HG03442 (cell line): Measurements from ENCODE around the gene ZEB2.

Source experiments
- ATAC-seq: cut with Tn5 transposase; IDR thresholded peaks from one replicate; pipeline ENCODE4 v1.9.1; 2021; ENCODE audit warnings: mild to moderate bottlenecking, moderate library complexity; ENCODE audit not compliant: unreplicated experiment

ZEB2 gene

DNA sequence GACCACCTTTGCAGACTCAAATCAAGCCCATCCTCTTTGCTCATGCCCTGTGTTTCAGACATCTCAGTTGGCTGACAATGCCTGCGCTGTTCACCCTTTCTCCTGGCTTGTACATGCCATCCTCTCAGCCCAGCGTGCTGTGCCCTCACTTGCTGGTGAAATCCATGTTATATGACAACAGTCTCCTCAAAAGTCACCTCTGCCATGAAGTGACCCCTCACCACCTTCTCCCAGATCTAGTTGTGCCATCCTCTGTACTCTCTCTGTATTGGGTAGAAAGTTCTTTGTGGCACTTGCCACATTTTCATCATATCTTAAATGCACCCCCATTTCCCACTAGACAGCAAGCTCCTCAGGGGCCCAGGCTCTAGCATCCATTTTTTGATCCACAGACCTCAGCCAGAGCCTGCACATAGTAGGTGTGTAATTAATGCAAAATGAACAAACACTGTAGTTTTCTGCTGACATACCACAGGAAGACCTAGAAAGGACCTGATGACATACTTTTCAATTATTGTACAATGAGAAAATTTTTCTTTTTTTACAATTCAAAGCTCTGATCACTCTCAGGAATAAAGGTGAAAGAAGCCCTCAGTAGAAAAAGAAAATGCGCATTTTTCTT lies 22.8 kb downstream of the ZEB2 start:
- no peak for ATAC-seq

DNA sequence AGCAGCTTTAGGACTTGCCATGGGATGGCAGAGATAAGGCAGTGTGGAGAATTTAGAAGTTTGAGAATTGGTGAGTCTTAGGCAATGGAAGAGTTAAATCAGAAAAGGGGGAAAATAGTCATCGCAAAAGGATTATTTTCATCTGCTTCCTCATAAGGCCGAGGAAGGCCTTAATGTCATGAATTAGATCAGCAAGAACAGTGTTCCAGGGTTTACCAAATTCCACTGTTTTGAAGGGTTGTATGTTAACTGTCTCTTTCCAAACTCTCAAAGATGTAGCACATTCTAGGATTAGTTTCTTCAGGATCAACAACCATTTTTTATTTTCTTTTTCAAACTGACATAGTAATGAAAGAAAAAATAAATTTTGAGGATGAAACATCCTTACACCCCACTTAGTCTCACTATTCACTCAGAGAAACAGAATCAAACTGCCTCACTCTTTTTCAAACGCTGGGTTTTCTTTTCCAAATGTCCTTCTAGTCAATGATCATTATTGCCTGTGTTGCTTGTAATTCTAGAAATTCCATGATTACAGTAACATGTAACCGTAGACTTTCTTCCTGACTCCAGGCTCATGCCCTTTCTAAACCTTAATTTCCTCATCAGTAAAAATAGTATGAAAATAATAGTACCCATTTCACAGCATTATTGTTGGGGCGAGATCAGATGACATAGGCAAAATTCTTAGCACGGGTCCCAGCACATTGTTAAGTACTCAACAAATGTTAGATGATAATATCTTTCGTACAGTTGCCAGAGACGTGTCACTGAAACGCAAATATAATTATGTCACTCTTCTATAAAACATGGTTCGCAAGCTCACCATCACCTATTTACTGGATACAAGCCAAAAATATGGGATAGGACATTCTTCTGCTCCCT lies 23.6 kb downstream of the ZEB2 start:
- ATAC-seq = no peak

DNA sequence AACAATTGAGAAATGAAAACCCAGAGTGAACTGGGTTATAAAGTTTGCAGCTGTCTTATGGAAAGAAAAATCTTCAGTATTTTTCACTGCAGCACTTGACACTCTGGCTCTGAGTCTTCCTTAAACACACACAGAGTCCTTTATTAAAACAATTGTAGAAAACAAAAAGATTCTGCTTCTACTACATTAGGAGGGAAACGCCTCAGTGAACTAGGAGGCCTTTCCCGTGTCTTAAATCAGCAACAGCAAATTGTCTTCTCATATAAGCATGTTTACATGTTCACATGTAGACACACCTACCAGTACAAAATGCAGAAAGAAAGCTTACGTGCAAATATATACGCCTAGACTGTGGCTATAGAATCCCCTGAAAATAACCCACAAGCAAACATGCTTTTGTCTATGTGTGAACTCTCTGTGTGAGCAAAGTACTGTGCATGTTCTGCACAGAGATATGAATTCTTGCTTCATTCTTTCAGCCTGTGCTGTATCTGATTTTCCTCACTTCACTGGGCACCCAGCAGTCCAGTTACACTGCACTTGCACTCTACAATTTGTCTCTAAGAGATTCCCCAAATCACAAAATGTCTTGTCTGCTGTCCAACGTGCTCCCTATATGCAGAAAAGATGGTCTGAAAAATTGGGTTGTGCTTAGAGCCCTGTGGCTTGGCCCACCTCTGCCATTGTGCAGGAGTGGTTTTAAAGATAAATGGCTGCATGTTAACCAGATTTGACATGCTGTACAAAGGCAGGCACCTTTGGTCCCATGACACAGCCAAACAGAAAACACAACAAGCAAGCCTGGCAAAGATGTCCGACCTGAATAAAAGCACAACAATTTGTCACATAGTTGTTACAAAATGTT lies 24.5 kb downstream of the ZEB2 start:
- no peak for ATAC-seq

DNA sequence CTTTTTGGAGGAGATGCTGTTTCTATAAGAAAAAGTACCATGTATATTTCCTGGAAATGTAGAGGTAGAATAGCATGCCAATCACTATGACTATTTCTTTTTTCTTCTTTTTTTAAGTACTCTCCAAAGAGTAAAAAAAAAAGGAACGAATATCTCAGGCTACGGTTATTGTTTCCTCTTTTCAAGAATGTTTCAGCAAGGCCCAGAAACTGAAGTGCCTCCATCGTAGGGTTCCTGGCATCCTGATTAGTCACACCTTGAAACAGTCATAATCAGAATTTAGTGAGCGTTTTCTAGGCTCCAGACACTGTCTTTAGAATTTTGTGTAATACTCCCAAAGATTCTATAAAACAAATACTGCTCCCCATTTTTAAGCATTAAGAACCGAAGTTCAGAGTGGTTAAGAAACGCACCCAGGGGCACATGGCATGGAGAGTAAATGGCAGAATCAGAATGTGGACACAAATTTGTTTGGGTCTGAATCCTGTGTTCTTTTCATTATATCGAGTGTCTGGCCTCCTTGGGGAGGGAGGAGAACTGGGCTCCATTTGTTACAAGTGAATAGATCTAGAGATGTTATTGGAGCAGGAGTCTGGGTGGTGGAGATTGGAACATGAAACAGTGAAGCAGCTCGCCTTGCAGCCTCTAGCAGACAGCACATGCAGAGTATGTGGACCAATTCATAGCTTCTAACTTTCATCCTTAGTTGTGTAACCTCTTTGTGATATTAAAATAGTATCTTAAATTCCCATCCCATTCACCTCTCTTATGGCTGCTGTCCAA lies 26.7 kb downstream of the ZEB2 start:
- no peak for ATAC-seq

DNA sequence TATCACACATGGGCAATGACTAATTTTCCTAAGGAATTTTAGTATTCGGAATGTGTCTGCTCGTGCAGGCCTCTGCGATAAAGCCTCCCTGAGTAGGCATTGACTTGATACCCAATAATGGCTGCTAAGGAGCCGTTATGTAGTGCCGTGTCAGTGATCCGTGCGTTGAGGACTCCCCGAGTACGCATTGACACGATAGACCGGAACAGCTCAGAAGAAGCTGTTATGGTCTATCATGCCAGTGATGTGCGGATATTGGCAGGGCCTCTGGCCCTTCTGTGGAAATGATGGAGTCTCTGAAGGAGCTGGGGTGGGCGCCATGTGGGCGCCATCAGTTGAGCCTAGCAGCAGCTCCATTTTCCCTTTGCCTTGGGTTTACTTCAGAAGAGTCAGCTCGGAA lies 29.1 kb downstream of the ZEB2 start:
- no peak for ATAC-seq

DNA sequence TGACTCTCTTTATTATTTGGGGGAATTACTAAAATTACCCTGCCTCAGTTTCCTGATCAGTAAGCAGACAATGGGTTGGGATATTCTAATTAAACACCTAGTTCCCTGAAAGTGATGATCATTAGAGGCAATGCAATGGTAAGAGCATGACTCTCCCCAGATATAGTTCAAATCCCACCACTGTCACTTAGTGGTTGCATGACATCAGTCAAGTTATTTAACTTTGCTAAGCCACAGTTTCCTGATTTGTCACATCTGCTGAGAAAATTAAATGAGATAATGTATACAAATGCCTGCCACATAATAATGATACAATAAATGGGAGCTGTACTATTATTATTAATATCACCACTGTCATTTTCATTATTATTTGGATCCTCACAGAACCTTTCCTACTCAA lies 29.9 kb downstream of the ZEB2 start:
- ATAC-seq = no peak

DNA sequence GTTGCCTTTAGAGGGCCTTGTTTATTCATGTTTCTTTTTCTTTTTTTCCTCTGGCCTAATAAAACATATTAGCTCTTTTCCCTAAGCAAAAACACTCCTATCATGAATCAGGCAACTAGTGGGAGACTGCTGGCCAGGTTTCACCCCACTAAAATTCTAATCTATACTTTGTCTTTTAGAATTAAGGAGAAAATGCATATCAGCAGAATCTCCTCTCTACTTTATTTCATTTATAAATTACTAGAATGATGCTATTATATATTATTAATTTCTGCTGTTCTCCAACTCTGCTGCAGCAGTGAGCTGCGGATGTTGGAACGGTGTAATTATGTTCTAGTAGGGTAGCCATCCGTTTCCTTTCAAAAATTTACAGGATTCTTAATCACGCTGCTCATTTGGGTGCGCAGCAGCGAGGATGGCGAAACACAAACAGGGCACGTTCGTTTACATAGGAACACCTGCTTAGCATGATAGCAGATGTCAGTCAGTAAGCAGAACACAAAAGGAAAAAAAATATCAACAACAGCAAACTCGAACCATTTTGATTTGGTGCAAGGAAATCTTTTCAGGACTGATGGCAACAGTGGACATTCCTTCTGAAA lies 30.5 kb downstream of the ZEB2 start:
- ATAC-seq = no peak

DNA sequence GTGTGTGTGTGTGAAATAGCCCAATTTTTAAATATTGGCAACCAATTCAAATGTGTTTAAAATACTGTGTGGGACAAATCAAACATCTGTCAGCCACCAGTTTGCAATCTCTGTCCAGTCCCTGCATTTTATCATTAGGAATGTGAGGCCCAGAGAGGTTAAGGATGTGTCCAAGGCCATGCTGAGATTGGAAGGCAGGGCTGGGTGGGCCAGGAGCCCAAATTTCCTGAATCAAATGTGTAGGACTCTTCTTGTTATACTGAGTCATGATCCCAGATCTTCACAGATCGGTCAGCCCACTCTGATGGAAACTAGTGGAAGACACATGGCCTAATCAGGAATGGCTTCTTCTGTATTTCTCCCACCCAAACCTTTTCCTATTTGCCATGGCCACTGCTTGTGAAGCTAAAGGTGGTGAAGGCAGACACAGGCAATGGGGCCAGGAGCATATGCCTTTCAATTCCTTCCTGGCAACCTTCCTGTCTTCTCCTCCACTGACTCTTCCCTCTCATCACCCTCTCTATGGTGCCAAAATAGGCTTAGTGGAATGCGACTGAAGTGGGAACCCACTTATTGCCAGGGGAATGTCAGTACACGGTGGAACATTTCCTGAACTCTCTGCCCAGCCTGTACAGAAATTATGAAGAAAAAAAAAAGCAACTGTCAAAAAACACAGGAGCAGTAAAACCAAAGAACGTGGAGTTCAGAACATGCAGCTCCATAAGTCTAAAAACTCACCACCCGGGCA lies 35.5 kb downstream of the ZEB2 start:
- ATAC-seq = no peak

DNA sequence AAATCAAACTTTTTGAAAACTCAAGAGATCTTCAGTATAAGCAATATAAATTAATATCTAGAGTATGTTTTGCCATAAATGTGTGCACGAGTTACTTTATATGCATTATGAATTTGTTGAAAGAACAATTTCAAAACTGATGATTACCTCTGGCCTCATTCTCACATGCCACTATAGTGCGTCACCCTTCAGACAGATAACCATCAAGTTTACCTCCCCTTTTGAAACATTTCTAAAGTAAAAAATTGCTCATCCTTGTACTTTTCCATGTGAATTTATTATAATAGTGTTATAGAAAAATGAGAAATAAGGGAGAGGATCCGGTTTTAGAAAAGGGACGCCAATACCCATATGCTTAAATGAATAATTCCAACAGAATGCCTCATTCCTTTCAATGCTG lies 38.3 kb downstream of the ZEB2 start:
- ATAC-seq = no peak

DNA sequence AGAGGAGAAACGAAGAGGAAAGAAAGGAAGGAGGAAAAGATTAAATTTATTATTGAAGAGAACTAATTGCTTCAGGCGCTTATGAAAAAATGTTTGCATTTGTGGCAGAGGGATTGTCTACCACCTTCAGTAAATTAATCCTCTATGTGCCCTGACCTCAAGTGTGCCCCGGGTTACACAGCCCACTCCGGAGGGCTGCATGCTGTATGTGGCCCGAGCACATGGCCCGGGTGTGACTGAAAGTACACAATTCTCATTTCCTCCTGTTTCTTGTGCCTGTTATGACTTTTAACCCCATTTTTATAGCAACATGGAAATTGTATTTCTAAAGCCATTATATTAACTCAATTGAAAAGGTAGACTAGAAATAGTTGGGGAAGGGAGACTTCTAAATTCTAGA lies 38.8 kb downstream of the ZEB2 start:
- no peak for ATAC-seq

DNA sequence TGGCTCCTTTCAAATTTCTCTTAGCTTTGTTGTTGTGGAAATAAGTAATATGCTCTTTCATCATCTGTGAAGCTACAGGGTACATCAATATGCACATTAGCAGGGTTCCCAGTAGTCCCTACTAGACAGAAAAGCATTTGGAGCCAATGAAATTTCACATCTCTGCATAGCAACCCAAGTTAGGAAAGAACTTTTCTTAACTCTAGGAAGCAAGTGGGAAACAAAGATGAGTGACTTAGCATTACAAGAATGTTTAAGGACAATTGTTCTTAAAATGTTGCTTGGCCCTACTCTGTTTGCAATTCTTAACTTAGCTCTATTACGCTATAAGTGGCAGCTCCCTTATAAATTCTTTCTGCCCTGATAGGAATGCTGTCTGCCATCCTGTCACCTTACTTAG lies 39.6 kb downstream of the ZEB2 start:
- no peak for ATAC-seq

DNA sequence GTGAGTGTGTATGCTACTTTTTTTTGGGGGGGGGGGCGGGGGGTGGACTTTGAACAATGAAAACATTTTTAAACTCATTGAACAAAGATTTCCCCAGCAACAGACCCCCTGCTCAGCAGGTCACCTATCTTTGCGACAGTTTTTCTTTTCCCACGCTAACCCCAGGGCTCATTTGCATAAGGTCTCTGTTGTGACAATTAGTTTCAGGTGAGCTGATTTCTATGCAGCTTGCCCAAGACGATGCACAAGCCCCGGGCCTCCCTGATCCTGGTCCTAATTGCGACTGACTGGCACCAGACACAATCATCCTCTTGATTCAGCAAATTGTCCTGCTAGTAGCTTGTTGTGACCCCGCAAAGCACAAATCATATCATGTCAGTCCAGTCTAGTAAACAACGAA lies 40.3 kb downstream of the ZEB2 start:
- ATAC-seq = no peak

DNA sequence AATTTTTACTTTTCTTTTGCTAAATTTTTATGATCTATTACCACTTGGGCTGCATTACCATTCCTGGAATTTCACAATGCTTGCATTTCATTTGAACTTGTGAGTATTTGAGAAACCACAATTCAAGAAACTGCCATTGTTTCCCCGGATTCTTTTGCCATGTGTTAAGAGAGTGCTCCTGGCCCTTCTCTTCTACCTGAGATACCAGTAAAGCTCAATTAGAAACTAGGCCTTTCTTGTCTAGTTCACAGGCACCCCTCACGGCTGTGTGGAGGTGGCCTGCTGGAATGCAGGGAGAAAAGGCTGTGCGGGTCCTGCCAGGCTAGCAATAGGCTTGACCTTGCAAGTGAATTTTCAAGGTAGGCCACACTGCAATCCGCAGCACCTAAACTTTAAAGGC lies 40.8 kb downstream of the ZEB2 start:
- ATAC-seq = no peak

DNA sequence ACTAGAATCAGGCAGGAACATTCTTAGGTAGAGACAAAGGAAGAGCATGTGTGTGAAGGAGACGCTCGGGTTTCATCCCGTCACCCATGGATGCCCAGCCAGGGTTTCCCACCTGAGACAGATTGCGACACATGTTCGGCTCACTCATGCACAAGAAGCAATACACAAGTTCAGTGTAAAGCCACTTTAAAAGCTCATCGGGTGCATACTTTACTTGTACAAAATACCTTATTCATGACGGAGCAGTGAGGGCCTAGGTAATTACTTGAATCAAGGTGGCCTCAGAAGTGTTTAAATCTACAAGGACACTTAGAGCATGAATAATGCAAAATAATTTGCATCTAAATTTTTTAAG lies 42.0 kb downstream of the ZEB2 start:
- no peak for ATAC-seq

DNA sequence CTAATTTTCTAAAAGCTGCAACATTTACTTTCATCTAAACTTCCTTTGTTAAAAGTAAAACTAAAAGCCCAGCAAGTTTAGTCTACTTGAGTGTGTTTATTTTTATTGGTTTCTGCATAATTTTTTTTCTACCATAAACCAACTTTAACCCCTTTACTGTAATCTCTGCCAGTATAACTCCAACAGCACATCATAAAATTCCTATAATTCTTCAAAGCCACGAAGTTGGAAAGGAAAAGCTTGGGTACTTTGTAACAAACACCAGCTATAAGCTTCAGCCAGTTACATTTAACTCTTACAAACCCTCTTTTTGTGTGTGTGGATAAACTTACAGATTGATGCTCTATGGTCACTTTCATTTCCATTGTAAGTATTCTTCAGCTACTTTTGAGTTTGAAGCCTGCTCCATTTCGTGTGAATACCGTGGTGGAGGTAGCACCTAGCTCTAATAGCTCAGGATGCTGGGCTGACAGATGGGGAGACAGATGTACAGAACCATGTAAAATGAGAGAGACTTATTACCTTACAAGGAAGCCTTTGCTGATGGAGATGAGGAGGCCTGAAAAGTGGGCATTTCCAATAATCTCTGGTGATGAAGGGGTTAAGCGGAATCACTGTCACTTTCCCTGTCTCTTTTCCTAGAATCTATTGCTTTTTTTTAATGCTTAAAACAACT lies 42.5 kb downstream of the ZEB2 start:
- no peak for ATAC-seq

DNA sequence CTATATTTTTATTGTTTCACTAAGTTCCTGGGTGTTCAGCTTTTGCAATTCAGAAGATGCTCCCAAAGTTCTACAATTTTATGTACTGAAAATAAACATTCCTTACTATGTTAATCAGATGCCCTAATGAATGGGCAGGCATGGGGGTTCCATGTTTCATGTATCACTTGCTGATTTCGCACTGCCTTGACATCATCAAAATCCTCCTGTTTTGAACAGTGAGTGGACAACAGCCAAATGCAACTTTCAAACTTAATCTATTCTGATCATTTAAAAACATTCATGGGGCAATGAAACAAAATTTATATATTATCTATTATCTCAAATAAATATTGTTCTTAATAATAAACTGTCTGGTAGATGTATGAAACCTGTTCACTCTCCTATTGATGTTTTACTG lies 43.2 kb downstream of the ZEB2 start:
- no peak for ATAC-seq

DNA sequence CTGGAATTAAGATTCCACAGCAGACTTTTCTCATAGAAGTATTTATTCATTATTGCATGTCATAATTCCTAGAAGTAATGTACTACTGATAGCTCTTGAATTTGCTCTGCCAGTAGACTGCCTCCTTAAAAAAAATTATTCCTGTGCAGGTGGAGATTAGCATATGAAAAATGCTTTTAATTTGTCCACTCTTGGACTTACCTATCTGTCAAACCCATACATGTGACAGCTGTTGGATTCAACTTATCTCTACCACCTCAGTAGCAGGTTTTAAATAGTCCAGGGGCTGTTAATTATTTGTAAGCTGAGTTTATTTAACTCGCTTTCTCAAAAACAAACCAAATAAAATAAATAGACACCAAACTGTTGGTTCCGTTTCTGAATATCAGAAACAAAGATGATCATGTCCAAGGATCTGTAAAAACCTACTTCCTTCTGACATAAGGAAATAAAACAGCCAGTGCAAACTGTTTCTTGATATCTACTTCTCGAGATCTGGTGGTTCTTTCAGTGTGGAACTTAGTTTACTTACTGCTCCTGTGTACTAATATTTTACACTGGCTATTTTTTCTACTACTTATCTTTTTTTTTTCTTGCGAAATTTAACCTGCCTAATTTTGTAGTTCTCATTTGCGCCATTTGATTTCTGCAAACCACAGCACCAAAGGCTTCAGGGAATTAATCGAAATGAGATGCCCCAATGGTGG lies 44.2 kb downstream of the ZEB2 start:
- no peak for ATAC-seq

DNA sequence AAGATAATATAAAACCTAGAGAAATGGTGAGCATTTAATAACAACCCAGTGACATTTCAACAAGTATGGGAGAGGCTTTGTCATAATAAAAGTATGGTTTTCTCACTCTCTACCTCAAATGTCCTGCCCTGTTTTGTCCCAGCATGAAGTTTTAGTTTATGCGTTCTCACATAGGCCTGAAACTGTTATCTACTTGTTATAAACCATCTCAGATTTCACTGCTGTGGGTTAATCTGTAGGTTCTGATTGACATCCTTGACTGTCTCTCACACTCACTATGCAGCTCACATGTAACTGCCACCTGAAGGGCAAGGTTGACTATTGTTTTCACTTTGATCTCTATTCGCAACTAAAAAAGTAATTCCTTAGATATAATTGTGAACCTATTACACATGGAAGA lies 44.9 kb downstream of the ZEB2 start:
- ATAC-seq = no peak

DNA sequence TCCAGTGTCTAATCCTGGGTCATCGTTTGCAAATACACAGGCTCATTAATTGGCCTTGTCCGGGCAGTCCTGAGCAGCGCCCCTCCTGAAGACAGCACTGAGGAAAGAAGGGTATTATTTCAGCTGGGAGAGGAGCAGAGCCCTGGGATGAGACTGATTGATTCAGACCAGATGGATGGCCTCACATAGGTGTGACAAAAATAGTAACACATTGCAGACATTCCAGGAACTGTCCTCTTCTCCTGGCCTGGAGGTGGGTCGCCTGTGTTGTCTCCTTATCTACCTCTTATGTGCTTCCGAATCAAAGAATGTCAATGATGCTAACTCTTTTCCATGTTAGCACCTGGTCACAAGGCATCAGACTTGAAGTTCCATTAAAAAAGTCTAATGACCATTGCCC lies 45.9 kb downstream of the ZEB2 start:
- no peak for ATAC-seq
